Testis (tissue), 3 donors: ENCODE results near the gene NES. TPM values are rescaled to one million over a fixed set of nuclear protein-coding genes. Genes with fewer than 3 reads are reported as not detected.
"Not testable (repeated sequence)": the region's sequence is repeated elsewhere in the genome, so short reads cannot be mapped to it uniquely, and the experiment has no call there.

ENCODE experiments used
- DNase-seq: peaks from one replicate; pipeline ENCODE4 v3.0.0-alpha.2; 2019
- H3K27ac ChIP-seq, 2 donors: fragments of 200-600 bp; sonication (generic); one replicate each; pipeline ENCODE4 v1.5.1; 2019
- H3K27me3 ChIP-seq: fragments of 200-600 bp; sonication (generic); one replicate; pipeline ENCODE4 v1.5.1; 2019
- H3K36me3 ChIP-seq: fragments of 200-600 bp; sonication (generic); one replicate; pipeline ENCODE4 v1.5.1; 2017; ENCODE audit warnings: low read depth; ENCODE audit errors: missing control alignments
- H3K4me1 ChIP-seq: fragments of 200-600 bp; sonication (generic); one replicate; pipeline ENCODE4 v1.5.1; 2019
- H3K4me3 ChIP-seq, 2 donors: fragments of 200-600 bp; sonication (generic); one replicate each; pipeline ENCODE4 v1.5.1; 2017 to 2019
- H3K9me3 ChIP-seq: fragments of 200-600 bp; sonication (generic); one replicate; pipeline ENCODE4 v1.5.1; 2017
- CTCF ChIP-seq, 3 experiments: fragments of 450-650 bp in 2 of 3; fragments of 200-600 bp in 1 of 3; sonication (generic) in 1 of 3; IDR thresholded peaks; one replicate each; pipeline ENCODE4 v1.5.1; 2016 to 2019; ENCODE audit warnings: antibody characterized with exemption in 3 of 3, mild to moderate bottlenecking in 2 of 3, moderate library complexity in 1 of 3
- POLR2A ChIP-seq: fragments of 450-650 bp; IDR thresholded peaks from one replicate; pipeline ENCODE4 v1.6.1; 2017; ENCODE audit warnings: antibody characterized with exemption, mild to moderate bottlenecking, moderate library complexity
- WGBS, 2 donors: methylation state at CpG; one replicate each; pipeline ENCODE4 v1.1.5; 2018; 5-methylcytosine and 5-hydroxymethylcytosine counted together
- intact Hi-C: fragments of 100-400 bp; cut with DNase I; formaldehyde crosslinking; loops from one replicate; pipeline ENCODE4 v1.15.1; 2023; ENCODE audit warnings: low total_unique reads
- polyA plus RNA-seq: library from polyadenylated mRNA; stranded (reverse); fragments of 350-450 nt; fragmentation: Illumina TruSeq; extraction: RNeasy Lipid Tissue Mini Kit (QIAGEN cat#74804); gene quantifications from one replicate; pipeline ENCODE4 v1.2.3, GENCODE V29; 2014; ENCODE audit warnings: low read depth, low replicate concordance; ENCODE audit not compliant: insufficient read depth
- total RNA-seq, 2 donors: library from RNA; depleted of rRNA; stranded (reverse); fragments of >200 nt; gene quantifications; one replicate each; pipeline ENCODE4 v1.2.3, GENCODE V29; 2016

The NES gene
- total and polyA plus RNA-seq, 3 donors from 2014 or later, result 17.6 to 27.7 (median 20.7) TPM

- no peaks in the 10 kb centered on the region for H3K27me3 ChIP-seq
- no peaks in the 10 kb centered on the region for H3K9me3 ChIP-seq
- peak overlapping the region in 1 of 2 donors; percentile 60 for H3K4me3 ChIP-seq
- TF ChIP-seq CTCF (IDR thresholded peaks at IDR 0.05) (no peak), POLR2A (no peak)
- no peak overlapping the region for H3K27ac ChIP-seq
- intact Hi-C loops, result no loop called here
- WGBS, 2 donors, result 38 to 54% methylated on average over 6 of the region's 6 CpGs
- peaks cover 15% of the 10 kb centered on the region for H3K4me1 ChIP-seq
- DNase-seq, result no peak
- H3K36me3 ChIP-seq, result no peaks in the 10 kb centered on the region
These were observed 36.1 kb downstream of the NES start for GRCh38 chr1:156640842-156641706.

GRCh38 chr1:156639601-156640101 lies 37.6 kb downstream of the NES start:
- Histone ChIP-seq H3K27me3 (no peaks in the 10 kb centered on the region), H3K9me3 (no peaks in the 10 kb centered on the region), H3K27ac (no peak overlapping the region), H3K4me3 (no peak overlapping the region), H3K36me3 (no peaks in the 10 kb centered on the region), H3K4me1 (peaks cover 15% of the 10 kb centered on the region)
- DNase-seq, result no peak
- intact Hi-C loops, result no loop called here
- WGBS, 2 donors, result 63 to 78% methylated on average over 5 to 6 of the region's 6 CpGs
- TF ChIP-seq POLR2A (no peak), CTCF (IDR thresholded peaks at IDR 0.05) (no peak)

- Histone ChIP-seq H3K27me3 (no peaks in the 10 kb centered on the region), H3K27ac (no peak overlapping the region), H3K4me1 (peaks cover 15% of the 10 kb centered on the region), H3K36me3 (no peaks in the 10 kb centered on the region), H3K9me3 (no peaks in the 10 kb centered on the region), H3K4me3 (no peak overlapping the region)
- intact Hi-C loops, result no loop called here
- WGBS, 2 donors, result 47 to 50% methylated on average over 7 to 8 of the region's 8 CpGs
- DNase-seq, result peak; percentile 63
- TF ChIP-seq POLR2A (no peak), CTCF (IDR thresholded peaks at IDR 0.05) (no peak)
These were observed 38.8 kb downstream of the NES start for GRCh38 chr1:156638189-156638985.

GRCh38 chr1:156632355-156632754 lies 44.9 kb downstream of the NES start:
- Histone ChIP-seq H3K36me3 (no peaks in the 10 kb centered on the region), H3K4me3 (no peak overlapping the region), H3K27ac (no peak overlapping the region), H3K4me1 (no peaks in the 10 kb centered on the region), H3K9me3 (no peaks in the 10 kb centered on the region), H3K27me3 (no peaks in the 10 kb centered on the region)
- DNase-seq, result no peak
- TF ChIP-seq CTCF (IDR thresholded peaks at IDR 0.05) (no peak), POLR2A (no peak)
- intact Hi-C loops, result no loop called here
- 68 to 80% methylated on average over 3 of the region's 3 CpGs for WGBS, 2 donors

GRCh38 chr1:156631152-156631551 lies 46.1 kb downstream of the NES start:
- 62 to 74% methylated on average over 9 of the region's 9 CpGs for WGBS, 2 donors
- H3K4me3 ChIP-seq, DNase-seq, H3K4me1 ChIP-seq, H3K9me3 ChIP-seq, intact Hi-C loops, H3K27ac ChIP-seq, H3K36me3 ChIP-seq, H3K27me3 ChIP-seq: not testable (repeated sequence)
